Activated CD4-positive, alpha-beta T cell treated with anti-CD3 and anti-CD28 coated beads for 4 hours (primary cell): Measurements from ENCODE around the gene KLHL40.

Experiments used
- DNase-seq, 2 donors: peaks; one replicate each; pipeline ENCODE4 v3.0.0-alpha.2; 2020

KLHL40 gene

GRCh38 chr3:42691816-42692666, 6.7 kb downstream of the KLHL40 start:
- no peak for DNase-seq

DNA sequence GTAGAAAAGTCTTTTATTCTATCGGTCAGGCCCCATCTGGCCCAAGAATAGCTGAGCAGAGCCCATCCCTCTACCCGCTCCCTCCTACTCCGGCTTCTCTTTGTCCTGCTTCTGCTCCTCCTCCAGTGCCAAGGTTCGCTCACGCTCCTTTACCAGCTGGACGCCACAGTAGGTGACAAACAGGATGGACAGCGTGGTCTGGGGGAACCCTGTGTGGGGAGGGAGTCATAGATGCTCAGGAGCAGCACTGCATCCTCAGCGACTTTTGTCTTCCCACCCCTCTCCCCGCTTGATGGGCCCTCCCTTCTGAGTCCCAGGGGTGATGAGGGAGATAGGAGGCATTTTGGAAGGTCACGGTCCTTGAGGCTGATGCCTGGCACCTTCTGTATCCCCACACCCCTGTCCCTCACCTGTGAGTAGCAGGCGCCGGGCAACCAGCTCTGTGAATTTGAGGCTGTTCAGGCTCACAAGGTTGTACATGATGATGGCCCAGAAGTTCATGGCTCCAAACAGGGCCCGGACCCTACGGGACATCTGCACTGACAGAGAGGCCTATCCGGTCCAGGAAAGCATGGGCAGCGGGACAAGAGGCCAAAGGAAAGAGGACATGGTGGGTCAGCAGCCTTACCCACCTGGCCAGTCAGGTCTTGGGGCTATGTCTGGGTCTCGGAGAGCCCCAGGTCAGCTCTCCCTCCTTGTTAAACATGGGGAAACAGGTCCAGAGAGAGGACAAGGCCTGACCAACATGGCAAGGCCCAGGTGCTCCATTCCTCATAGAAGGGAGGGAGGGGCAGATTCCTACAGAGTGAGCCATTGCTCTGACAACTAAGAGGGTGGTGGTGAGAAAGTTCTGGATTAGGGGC, 7.6 kb downstream of the KLHL40 start:
- no peak for DNase-seq

DNA sequence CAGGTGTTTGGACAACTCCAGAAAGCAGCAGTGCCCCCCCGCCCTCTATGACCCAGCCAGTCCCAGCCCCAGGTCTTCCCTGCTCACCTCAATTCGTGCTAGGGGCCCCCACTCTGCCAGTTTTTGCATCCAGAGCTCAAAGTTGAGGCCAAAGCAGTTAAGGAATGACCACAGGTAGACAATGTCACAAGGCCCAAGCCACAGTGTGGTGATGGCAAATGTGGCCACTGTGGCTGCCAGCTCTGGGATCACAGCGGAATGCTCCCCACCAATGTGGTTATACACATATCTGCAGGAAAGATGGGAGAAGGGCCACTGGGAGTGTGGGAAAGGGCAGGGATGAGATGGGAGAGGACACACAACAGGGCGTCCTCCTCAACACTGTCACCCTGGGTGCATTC, 8.2 kb downstream of the KLHL40 start:
- DNase-seq = no peak

DNA sequence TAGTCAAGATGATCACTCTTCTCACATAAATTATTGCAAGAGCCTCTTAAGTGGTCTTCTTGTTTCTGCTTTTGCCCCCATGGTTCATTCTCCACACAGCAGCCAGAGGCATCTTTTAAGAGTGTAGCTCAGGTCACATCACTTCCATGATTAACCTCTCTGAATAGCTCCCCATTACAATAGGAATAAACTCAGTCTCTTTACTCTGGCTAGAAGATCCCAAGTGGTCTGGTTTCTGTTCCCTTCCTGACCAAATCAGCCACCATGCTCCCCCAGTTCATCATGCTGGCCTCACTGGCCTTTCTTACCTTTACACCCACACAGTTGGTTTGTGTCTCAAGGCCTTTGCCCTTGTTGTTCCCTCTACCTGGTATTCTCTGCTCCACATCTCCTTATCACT, 9.0 kb downstream of the KLHL40 start:
- DNase-seq = no peak

- no peak for DNase-seq
Measured at GRCh38 chr3:42696356-42697288, 11.3 kb downstream of the KLHL40 start.

- DNase-seq = no peak
Measured at GRCh38 chr3:42697289-42698051, 12.1 kb downstream of the KLHL40 start.

DNA sequence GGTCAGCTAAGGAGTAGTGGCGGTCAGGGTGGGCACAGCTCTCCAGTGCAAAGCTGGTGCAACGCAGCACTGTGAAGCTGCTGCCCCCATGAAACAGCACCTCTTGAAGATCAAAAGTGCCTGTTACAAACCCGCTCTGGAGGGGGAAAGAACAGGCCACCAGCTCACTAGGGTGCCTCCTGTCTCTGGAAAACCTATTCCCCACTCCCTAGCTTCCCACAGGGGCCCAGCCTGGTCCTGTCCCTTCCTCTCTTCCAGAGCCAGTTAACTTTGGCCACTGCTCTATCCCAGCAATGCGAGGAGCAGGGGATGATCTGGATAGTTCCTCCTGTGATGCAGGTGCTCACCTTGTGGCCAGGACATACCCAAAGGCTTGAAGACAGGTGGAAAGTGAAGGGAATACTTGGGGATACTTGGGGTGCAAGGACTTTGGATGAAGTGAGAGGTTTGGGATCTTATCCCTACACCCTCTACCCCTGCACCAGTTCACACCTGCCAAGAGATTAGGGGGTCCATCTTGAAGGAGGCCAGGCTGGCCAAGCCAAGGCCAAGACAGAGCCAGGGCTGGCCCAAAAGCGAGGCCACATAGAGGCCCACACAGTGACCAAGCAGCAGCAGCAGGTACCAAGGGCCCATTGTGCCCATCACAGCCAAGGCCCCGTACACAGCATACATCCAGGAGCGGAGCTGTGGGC, 13.0 kb downstream of the KLHL40 start:
- DNase-seq = no peak

- no peak for DNase-seq
Measured at GRCh38 chr3:42698911-42699230, 13.5 kb downstream of the KLHL40 start.

DNA sequence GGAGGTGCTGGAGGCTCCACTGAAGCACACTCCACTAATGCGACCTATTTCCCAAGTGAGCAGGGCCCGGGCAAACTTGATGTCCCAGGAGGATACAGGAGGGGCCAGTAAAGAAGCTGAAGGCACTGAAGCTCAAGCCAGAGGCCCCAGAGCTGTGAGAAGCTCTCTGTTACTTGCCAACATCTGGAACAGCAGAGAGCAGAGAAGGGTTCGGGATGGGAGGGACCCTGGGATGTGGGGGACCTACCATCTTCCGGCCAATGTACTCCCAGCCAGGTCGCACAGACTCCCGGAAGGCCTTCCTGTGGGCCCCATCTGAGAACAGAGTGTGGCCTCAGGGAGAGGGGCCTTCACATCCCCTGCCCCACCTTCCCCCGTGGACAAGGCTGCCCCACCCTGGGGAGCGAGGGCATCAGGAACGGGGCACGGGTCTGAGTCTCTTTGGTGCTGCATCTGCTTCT, 14.2 kb downstream of the KLHL40 start:
- no peak for DNase-seq

- DNase-seq = no peak
Measured at GRCh38 chr3:42700366-42701288, 15.3 kb downstream of the KLHL40 start.

DNA sequence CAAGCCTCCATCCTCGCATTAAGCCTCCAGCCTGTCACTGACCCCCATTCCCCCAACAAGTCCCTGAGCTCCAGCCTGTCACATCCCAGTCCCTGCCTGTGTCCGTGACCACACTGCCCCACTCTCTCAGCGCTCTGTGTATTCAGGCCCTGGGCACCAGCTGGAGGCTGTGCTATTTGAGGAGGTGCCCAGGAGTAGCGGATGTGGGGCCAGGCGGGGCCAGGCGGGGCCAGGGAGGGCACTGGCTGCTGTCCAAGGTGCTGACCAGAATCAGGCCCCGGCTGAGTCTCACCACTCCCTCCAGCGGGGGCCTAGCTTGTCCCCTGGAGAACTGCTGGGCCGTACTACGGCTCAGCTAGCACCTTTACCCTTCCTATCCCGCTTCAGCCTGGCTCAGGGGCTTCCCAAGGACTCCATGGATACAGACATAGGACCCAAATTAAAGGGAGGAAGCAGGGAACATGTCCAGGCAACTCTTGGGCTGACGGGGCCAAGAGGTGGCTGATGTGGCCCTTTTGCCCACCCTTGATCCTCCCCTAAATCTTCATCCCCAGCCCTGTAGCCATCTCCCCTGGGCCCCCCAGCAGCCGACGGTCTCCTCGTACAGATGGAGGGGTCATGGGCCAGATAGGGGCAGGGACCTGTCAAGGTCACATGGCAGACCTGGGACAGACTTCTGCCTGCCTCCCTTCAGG, 16.2 kb downstream of the KLHL40 start:
- DNase-seq = peak; percentile 32 to 37

DNA sequence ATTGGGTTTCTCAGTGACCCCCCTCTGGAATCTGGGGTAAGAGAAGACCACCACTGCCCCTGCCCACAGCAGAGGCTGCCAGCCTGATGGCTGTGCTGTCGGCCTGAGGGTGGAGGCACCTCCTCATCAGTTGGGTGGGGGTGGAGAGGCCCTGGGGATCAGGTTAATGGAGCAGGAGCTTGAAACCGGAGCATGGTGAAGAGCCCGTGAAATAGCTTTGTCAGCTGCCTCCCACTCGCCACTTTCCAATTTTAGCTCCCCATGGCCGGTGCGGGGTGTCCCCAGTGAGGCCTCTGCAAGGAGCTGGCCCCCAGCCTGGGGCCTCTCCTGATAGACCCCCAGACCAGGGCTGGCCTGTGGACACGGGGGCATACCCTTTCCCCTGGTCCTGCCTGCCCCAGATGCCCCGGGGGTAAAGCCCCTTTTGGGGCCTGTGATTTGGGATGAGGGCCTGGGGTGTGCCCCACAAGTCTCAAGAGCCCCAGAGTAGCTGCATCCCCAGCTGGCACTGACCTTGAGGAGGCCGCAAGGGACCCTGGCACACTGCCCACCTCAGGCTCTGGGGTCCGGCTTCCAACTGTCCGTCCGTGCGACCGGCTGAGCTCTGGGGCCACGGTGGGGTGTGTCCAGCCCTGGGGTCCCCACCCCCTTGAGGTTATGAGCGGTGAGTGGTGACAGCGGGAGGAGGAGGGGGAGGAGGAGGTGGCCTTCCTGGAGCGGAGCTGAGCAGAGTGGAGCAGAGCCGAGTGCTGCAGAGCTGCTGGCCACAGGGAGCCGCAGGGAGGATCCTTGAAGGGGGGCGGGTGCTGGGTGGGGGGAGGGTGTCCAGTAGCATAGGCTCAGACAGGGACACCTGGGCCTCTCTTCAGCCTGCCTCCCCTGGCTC, 17.0 kb downstream of the KLHL40 start, which contains the start of gene HHATL:
Gene HHATL, minus strand, starts transcription at position 733 of the 886 bp plus-strand sequence. CDS start 1,972 bp downstream, outside the sequence.
- no peak for DNase-seq

- DNase-seq = no peak
Measured at GRCh38 chr3:42702982-42703694, 17.8 kb downstream of the KLHL40 start.

DNA sequence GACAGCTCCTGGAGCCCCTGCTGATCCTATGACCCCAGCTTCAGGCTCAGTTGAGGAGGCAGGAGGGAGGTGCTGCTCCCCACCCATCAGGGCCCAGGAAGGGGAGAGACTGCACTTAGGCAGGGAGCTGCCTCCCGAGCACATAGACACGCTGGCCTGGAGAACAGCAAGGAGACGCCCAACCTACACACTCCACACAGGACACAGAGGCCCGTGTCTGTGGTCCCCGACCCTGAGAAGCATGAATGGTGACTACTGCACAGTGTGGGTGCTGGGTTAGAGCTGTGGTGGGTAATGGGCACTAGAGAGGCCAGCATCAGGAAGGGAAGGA, 18.3 kb downstream of the KLHL40 start:
- no peak for DNase-seq

- no peak for DNase-seq
Measured at GRCh38 chr3:42704136-42704841, 19.0 kb downstream of the KLHL40 start.

- DNase-seq = no peak
Measured at GRCh38 chr3:42705058-42705767, 19.9 kb downstream of the KLHL40 start.
